HepG2 (cell line): Measurements from ENCODE around the gene VAC14. TPM values are rescaled to one million over a fixed set of nuclear protein-coding genes. Genes with fewer than 3 reads are reported as not detected.
A peak's percentile ranks its signal among the peaks of the same experiment; 100 is the strongest.

Source experiments
- ATAC-seq: fragments of 200-7000 bp; cut with Tn5 transposase; 3 replicates; pipeline ENCODE4 v1.9.1; 2020; ENCODE audit warnings: mild to moderate bottlenecking, moderate library complexity
- BruUV-seq: library from RNA; stranded (reverse); fragments of 400-500 nt; replicated peaks from 2 replicates; lab custom pipeline; 2021; lab: Mats Ljungman, UMichigan
- CTCF ChIA-PET: fragments of 300-600 bp; formaldehyde crosslinking; extraction: SDS; loops from one replicate; lab custom pipeline; 2021; ENCODE audit warnings: low total read pairs, inconsistent platforms, low intra/inter-chr PET ratio; lab: Yijun Ruan, JAX
- POLR2A ChIA-PET: fragments of 350-600 bp; sonication (Branson Sonifier 250); formaldehyde crosslinking; loops from one replicate; lab custom pipeline; 2020; ENCODE audit warnings: antibody characterized with exemption, inconsistent platforms; lab: Yijun Ruan, JAX
- DNase-seq: peaks from one replicate; pipeline ENCODE4 v3.0.0-alpha.2; 2015; ENCODE audit warnings: low spot score
- FAIRE-seq: peaks from 3 replicates; lab custom pipeline; 2011; peaks lifted over from hg19 to GRCh38; lab: Jason Lieb, UNC
- H2AFZ ChIP-seq: one replicate; pipeline ENCODE4 v1.6.1; 2011; ENCODE audit warnings: low read length, inconsistent platforms
- H3K27ac ChIP-seq: fragments of 300-600 bp; 3 replicates; pipeline ENCODE4 v1.8.0; 2011; ENCODE audit warnings: mixed run types, mild to moderate bottlenecking, mixed read lengths, low read length, inconsistent platforms; ENCODE audit not compliant: insufficient read depth; ENCODE audit errors: extremely low read length
- H3K27me3 ChIP-seq, 2 experiments: fragments of 200-600 bp in 1 of 2; 2 replicates in 1 of 2; 3 replicates in 1 of 2; pipeline versions ENCODE4 v1.6.0 to v1.8.0; 2011; ENCODE audit warnings: low read length in 2 of 2, mild to moderate bottlenecking in 2 of 2, moderate library complexity in 2 of 2, inconsistent platforms in 1 of 2; ENCODE audit not compliant: insufficient read depth in 2 of 2, control insufficient read depth in 1 of 2
- H3K36me3 ChIP-seq, 2 experiments: fragments of 200-600 bp in 1 of 2; replicated peaks in 1 of 2; 2 replicates in 1 of 2; 3 replicates in 1 of 2; pipeline versions ENCODE4 v1.5.1 to v1.8.0; 2011; ENCODE audit warnings: low read length in 2 of 2, inconsistent platforms in 1 of 2; ENCODE audit not compliant: insufficient read depth in 2 of 2, control insufficient read depth in 1 of 2
- H3K4me1 ChIP-seq: 2 replicates; pipeline ENCODE4 v1.5.1; 2012; ENCODE audit warnings: low read length, inconsistent platforms; ENCODE audit not compliant: insufficient read depth
- H3K4me2 ChIP-seq: 2 replicates; pipeline ENCODE4 v1.6.0; 2011; ENCODE audit warnings: low read depth, low read length, inconsistent platforms
- H3K4me3 ChIP-seq, 3 experiments: fragments of 200-600 bp in 1 of 3; sonication (generic), shearing (Covaris generic) in 1 of 3; replicated peaks in 1 of 3; 2 replicates each; pipeline ENCODE4 v1.5.1; 2011 to 2016; ENCODE audit warnings: low read length in 3 of 3, inconsistent platforms in 2 of 3, low read depth in 2 of 3, mild to moderate bottlenecking in 2 of 3, control low read depth in 1 of 3, mixed read lengths in 1 of 3; ENCODE audit not compliant: insufficient read depth in 1 of 3
- H3K79me2 ChIP-seq: one replicate; pipeline ENCODE4 v1.6.1; 2011; ENCODE audit warnings: low read length, inconsistent platforms; ENCODE audit not compliant: insufficient read depth
- H3K9ac ChIP-seq: 2 replicates; pipeline ENCODE4 v1.6.0; 2011; ENCODE audit warnings: mild to moderate bottlenecking, low read depth, low read length, inconsistent platforms; ENCODE audit not compliant: insufficient read depth
- H3K9me3 ChIP-seq: 2 replicates; pipeline ENCODE4 v1.5.1; 2012; ENCODE audit warnings: mild to moderate bottlenecking, low read length
- H4K20me1 ChIP-seq: 2 replicates; pipeline ENCODE4 v1.6.0; 2011; ENCODE audit warnings: inconsistent platforms, mild to moderate bottlenecking, low read length, moderate library complexity; ENCODE audit not compliant: insufficient read depth
- BCL6 ChIP-seq: IDR thresholded peaks from 2 replicates; pipeline ENCODE4 v1.6.1; 2016; ENCODE audit warnings: missing genetic modification reagents, missing compliant biosample characterization
- GLI4 ChIP-seq: sonication (generic); formaldehyde crosslinking; IDR thresholded peaks from 2 replicates; pipeline ENCODE4 v1.5.1; 2020; ENCODE audit warnings: missing genetic modification reagents, mild to moderate bottlenecking, moderate library complexity, borderline replicate concordance
- HNRNPL ChIP-seq: fragments of 200-400 bp; formaldehyde crosslinking; IDR thresholded peaks from 2 replicates; pipeline ENCODE4 v1.6.1; 2017; ENCODE audit warnings: mild to moderate bottlenecking, low read depth, low read length
- RAD51 ChIP-seq: fragments of 450-650 bp; IDR thresholded peaks from 2 replicates; pipeline ENCODE4 v1.6.1; 2016; ENCODE audit warnings: borderline replicate concordance
- RNF219 ChIP-seq: sonication (generic); formaldehyde crosslinking; IDR thresholded peaks from 2 replicates; pipeline ENCODE4 v1.5.0; 2020; ENCODE audit warnings: mild to moderate bottlenecking, missing genetic modification reagents
- ZBTB37 ChIP-seq: sonication (generic); formaldehyde crosslinking; IDR thresholded peaks from 2 replicates; pipeline ENCODE4 v1.4.0; 2020; ENCODE audit warnings: mild to moderate bottlenecking, missing genetic modification reagents
- ZFP90 ChIP-seq: sonication (generic); formaldehyde crosslinking; IDR thresholded peaks from 2 replicates; pipeline ENCODE4 v1.8.0; 2022; ENCODE audit warnings: missing genetic modification reagents, mild to moderate bottlenecking, inconsistent platforms, borderline replicate concordance
- ZNF543 ChIP-seq: sonication (generic); formaldehyde crosslinking; IDR thresholded peaks from 2 replicates; pipeline ENCODE4 v1.4.0; 2020; ENCODE audit warnings: mild to moderate bottlenecking, missing genetic modification reagents
- WGBS: methylation state at CpG from one replicate; pipeline ENCODE4 v1.1.6; 2017; ENCODE audit warnings: low lambda C conversion rate; 5-methylcytosine and 5-hydroxymethylcytosine counted together
- in situ Hi-C: cut with HindIII; loops from 2 replicates; pipeline ENCODE4 v1.10.0; 2017; ENCODE audit warnings: low pct_unique_long_range_greater_than_20kb; ENCODE audit not compliant: extremely low pct_ligation_motif_present
- intact Hi-C: fragments of 100-400 bp; cut with micrococcal nuclease; formaldehyde crosslinking; loops from one replicate; pipeline ENCODE4 v1.10.0; 2022; ENCODE audit not compliant: unreplicated experiment
- polyA plus RNA-seq, 8 experiments: library from polyadenylated mRNA; depleted of rRNA in 3 of 8; stranded (reverse) in 7 of 8; unstranded in 1 of 8; fragments of >200 nt; fragmentation: Illumina TruSeq in 4 of 8; extraction: Trizol in 4 of 8; gene quantifications; 2 replicates each; pipeline versions ENCODE4 v1.2.1 to v1.2.3, GENCODE V29; 2011 to 2016; ENCODE audit warnings: low read depth in 4 of 8, missing spikeins in 1 of 8, mixed read lengths in 1 of 8; ENCODE audit not compliant: insufficient read depth in 1 of 8
- total RNA-seq, 5 experiments: library from RNA; depleted of rRNA; stranded (reverse); fragments of >200 nt; fragmentation: Illumina TruSeq; extraction: Trizol; gene quantifications; 2 replicates each; pipeline ENCODE4 v1.2.3, GENCODE V29; 2016; ENCODE audit warnings: low read depth in 1 of 5
- TF ChIP-seq, protein P1 (sequence below): sonication (generic); formaldehyde crosslinking; IDR thresholded peaks from 2 replicates; pipeline ENCODE4 v1.5.0; 2020; ENCODE audit warnings: missing genetic modification reagents, mild to moderate bottlenecking, borderline replicate concordance
- TF ChIP-seq, protein P2 (sequence below): sonication (generic); formaldehyde crosslinking; IDR thresholded peaks from 2 replicates; pipeline ENCODE4 v1.5.1; 2020; ENCODE audit warnings: mild to moderate bottlenecking, missing genetic modification reagents, moderate library complexity

Gene VAC14
- total and polyA plus RNA-seq, 2 of the 13 experiments (the other 11 are each of a cell fraction or from before 2014, with no cell fraction given): 23.5 to 24.6 TPM

DNA sequence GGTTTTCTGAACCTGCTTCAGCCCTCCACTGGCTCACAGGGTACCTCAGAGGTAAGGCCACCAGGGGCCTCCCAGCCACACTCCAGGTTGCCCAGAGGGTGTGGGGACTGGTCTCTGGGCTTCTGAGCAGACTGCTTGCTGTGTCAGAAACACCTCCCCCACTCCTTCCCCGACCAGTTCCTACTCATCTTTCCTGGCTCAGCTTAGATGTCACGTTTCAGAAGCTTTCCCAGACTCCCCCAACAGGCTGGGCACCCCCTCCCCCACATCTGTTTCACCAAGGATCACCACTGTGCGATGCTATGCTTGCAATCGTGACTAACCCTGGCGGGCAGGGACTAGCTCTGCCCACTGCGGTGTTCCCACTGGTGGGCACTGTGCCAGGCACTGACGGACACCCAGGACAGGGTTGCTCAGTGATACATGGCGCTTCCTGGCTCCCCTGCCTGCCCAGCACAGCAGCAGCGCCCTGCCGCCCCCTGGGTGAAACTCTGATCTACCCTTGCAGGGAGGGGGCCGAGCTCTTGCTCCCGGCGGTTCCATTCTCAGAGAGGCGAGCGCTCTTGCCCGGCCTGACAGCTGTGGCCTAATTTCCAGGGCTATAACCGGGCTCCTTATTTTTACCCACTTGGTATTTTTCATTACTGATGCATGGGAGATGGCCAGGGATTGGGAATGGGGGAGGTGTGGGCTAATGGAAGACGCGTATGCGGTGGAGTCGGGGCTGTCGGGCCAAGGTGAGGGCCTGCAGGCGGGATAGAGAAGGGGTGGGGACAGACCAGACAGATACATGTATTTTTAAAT, 85.7 kb downstream of the VAC14 start:
- POLR2A ChIA-PET: interaction anchor here (2.3 to 5.3 kb wide), 3 partner anchors 9 to 27 kb away, joined by 7 to 52 read pairs (median 43); no protein-coding TSS in a partner anchor
- no peak overlapping the region; the same call in 1 of the 2 replicates for H3K9ac ChIP-seq
- no peak overlapping the region for H3K27ac ChIP-seq
- no peak for DNase-seq
- no peaks in the 10 kb centered on the region for H3K79me2 ChIP-seq
- no peaks in the 10 kb centered on the region for H4K20me1 ChIP-seq
- no peaks in the 10 kb centered on the region for H3K9me3 ChIP-seq
- no peak overlapping the region for H3K4me3 ChIP-seq
- no peak for FAIRE-seq
- no peak for ATAC-seq
- WGBS: 95% methylated on average over 23 of the region's 23 CpGs
- no peak overlapping the region for H3K4me2 ChIP-seq
- peaks cover 64% of the 10 kb centered on the region for H3K4me1 ChIP-seq
- intact Hi-C loops (no loop called here), in situ Hi-C loops (no loop called here)
- CTCF ChIA-PET: no interaction called here
- BruUV-seq: no TSS peak
- no peaks in the 10 kb centered on the region for H3K27me3 ChIP-seq
- H2AFZ ChIP-seq: no peak overlapping the region
- H3K36me3 ChIP-seq: peaks cover 3 to 8% of the 10 kb centered on the region in 2 experiments; a peak in 4 of 5 replicates
- no peak for TF ChIP-seq RNF219 (CRISPR knock-in tag)
- TF ChIP-seq, protein P1, sequence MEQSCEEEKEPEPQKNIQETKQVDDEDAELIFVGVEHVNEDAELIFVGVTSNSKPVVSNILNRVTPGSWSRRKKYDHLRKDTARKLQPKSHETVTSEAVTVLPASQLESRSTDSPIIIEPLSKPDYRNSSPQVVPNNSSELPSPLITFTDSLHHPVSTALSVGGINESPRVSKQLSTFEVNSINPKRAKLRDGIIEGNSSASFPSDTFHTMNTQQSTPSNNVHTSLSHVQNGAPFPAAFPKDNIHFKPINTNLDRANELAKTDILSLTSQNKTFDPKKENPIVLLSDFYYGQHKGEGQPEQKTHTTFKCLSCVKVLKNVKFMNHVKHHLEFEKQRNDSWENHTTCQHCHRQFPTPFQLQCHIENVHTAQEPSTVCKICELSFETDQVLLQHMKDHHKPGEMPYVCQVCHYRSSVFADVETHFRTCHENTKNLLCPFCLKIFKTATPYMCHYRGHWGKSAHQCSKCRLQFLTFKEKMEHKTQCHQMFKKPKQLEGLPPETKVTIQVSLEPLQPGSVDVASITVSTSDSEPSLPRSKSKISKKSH (CRISPR knock-in tag): peak; percentile 47; the same call in 1 of the 2 replicates
- TF ChIP-seq HNRNPL: peak; percentile 87
- TF ChIP-seq BCL6: no peak
- no peak for TF ChIP-seq GLI4 (CRISPR knock-in tag)
- TF ChIP-seq ZFP90: no peak
- TF ChIP-seq, protein P2, sequence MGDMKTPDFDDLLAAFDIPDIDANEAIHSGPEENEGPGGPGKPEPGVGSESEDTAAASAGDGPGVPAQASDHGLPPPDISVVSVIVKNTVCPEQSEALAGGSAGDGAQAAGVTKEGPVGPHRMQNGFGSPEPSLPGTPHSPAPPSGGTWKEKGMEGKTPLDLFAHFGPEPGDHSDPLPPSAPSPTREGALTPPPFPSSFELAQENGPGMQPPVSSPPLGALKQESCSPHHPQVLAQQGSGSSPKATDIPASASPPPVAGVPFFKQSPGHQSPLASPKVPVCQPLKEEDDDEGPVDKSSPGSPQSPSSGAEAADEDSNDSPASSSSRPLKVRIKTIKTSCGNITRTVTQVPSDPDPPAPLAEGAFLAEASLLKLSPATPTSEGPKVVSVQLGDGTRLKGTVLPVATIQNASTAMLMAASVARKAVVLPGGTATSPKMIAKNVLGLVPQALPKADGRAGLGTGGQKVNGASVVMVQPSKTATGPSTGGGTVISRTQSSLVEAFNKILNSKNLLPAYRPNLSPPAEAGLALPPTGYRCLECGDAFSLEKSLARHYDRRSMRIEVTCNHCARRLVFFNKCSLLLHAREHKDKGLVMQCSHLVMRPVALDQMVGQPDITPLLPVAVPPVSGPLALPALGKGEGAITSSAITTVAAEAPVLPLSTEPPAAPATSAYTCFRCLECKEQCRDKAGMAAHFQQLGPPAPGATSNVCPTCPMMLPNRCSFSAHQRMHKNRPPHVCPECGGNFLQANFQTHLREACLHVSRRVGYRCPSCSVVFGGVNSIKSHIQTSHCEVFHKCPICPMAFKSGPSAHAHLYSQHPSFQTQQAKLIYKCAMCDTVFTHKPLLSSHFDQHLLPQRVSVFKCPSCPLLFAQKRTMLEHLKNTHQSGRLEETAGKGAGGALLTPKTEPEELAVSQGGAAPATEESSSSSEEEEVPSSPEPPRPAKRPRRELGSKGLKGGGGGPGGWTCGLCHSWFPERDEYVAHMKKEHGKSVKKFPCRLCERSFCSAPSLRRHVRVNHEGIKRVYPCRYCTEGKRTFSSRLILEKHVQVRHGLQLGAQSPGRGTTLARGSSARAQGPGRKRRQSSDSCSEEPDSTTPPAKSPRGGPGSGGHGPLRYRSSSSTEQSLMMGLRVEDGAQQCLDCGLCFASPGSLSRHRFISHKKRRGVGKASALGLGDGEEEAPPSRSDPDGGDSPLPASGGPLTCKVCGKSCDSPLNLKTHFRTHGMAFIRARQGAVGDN: peak; percentile 42
- no peak for TF ChIP-seq ZBTB37 (CRISPR knock-in tag)
- TF ChIP-seq ZNF543: no peak
- no peak for TF ChIP-seq RAD51
